Keratinocyte (primary cell): Measurements from ENCODE around the gene FA2H.

Experiments
- EZH2 ChIP-seq: IDR thresholded peaks from one replicate; pipeline ENCODE4 v1.6.1; 2012; ENCODE audit warnings: inconsistent platforms, mild to moderate bottlenecking, low read length, moderate library complexity
- TF ChIP-seq, protein P1 (sequence below), 3 experiments: IDR thresholded peaks in 1 of 3; conservative IDR thresholded peaks in 1 of 3; optimal IDR thresholded peaks in 1 of 3; 2 replicates in 2 of 3; 3 replicates in 1 of 3; pipeline versions ENCODE3 to v1.5.1; 2011; ENCODE audit warnings: low read length in 3 of 3, mild to moderate bottlenecking in 3 of 3, moderate library complexity in 2 of 3, control low read depth in 1 of 3, inconsistent platforms in 1 of 3; ENCODE audit not compliant: insufficient read depth in 2 of 3; ENCODE audit errors: extremely low read depth in 1 of 3

DNA sequence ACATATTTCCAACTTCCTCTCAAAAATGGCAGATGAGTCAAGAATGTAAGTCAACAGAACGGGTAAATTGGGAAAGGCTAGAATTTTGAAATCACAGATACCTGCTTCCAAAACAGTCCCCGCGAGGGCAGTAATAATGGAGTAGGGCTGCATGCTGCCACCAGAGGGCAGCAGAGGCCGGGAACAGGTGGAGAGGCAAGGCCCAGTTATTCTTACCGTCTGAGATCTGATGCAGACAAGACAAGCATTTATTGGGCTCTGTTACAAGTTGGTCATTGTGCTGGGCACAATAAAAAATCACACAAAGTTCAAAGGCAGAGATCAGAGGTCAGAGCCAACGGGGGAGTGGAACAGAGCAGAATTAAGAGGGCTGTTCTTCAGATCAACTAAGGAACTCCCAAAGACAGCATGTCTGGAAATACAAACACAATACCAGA is 65.2 kb downstream of the FA2H start:
- TF ChIP-seq, protein P1, sequence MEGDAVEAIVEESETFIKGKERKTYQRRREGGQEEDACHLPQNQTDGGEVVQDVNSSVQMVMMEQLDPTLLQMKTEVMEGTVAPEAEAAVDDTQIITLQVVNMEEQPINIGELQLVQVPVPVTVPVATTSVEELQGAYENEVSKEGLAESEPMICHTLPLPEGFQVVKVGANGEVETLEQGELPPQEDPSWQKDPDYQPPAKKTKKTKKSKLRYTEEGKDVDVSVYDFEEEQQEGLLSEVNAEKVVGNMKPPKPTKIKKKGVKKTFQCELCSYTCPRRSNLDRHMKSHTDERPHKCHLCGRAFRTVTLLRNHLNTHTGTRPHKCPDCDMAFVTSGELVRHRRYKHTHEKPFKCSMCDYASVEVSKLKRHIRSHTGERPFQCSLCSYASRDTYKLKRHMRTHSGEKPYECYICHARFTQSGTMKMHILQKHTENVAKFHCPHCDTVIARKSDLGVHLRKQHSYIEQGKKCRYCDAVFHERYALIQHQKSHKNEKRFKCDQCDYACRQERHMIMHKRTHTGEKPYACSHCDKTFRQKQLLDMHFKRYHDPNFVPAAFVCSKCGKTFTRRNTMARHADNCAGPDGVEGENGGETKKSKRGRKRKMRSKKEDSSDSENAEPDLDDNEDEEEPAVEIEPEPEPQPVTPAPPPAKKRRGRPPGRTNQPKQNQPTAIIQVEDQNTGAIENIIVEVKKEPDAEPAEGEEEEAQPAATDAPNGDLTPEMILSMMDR (optimal IDR thresholded peaks at IDR 0.05 in 1 of 3, IDR thresholded peaks at IDR 0.05 in 1 of 3, conservative IDR thresholded peaks at IDR 0.05 in 1 of 3; ENCODE audit: extremely low read depth in 1 of 3, insufficient read depth in 2 of 3, low read length in 3 of 3), result peak; percentile 90 to 98 (median 95)
- no peak for TF ChIP-seq EZH2
